Testis (tissue), 3 donors: ENCODE data around the gene ADD3. TPM values are rescaled to one million over a fixed set of nuclear protein-coding genes. Genes with fewer than 3 reads are reported as not detected.
A peak's percentile ranks its signal among the peaks of the same experiment; 100 is the strongest.

Experiments
- DNase-seq: peaks from one replicate; pipeline ENCODE4 v3.0.0-alpha.2; 2019
- H3K27ac ChIP-seq, 2 donors: fragments of 200-600 bp; sonication (generic); one replicate each; pipeline ENCODE4 v1.5.1; 2019
- H3K27me3 ChIP-seq: fragments of 200-600 bp; sonication (generic); one replicate; pipeline ENCODE4 v1.5.1; 2019
- H3K36me3 ChIP-seq: fragments of 200-600 bp; sonication (generic); one replicate; pipeline ENCODE4 v1.5.1; 2017; ENCODE audit warnings: low read depth; ENCODE audit errors: missing control alignments
- H3K4me1 ChIP-seq: fragments of 200-600 bp; sonication (generic); one replicate; pipeline ENCODE4 v1.5.1; 2019
- H3K4me3 ChIP-seq, 2 donors: fragments of 200-600 bp; sonication (generic); one replicate each; pipeline ENCODE4 v1.5.1; 2017 to 2019
- H3K9me3 ChIP-seq: fragments of 200-600 bp; sonication (generic); one replicate; pipeline ENCODE4 v1.5.1; 2017
- POLR2A ChIP-seq: fragments of 450-650 bp; IDR thresholded peaks from one replicate; pipeline ENCODE4 v1.6.1; 2017; ENCODE audit warnings: antibody characterized with exemption, mild to moderate bottlenecking, moderate library complexity
- WGBS, 2 donors: methylation state at CpG; one replicate each; pipeline ENCODE4 v1.1.5; 2018; 5-methylcytosine and 5-hydroxymethylcytosine counted together
- intact Hi-C: fragments of 100-400 bp; cut with DNase I; formaldehyde crosslinking; loops from one replicate; pipeline ENCODE4 v1.15.1; 2023; ENCODE audit warnings: low total_unique reads
- polyA plus RNA-seq: library from polyadenylated mRNA; stranded (reverse); fragments of 350-450 nt; fragmentation: Illumina TruSeq; extraction: RNeasy Lipid Tissue Mini Kit (QIAGEN cat#74804); gene quantifications from one replicate; pipeline ENCODE4 v1.2.3, GENCODE V29; 2014; ENCODE audit warnings: low read depth, low replicate concordance; ENCODE audit not compliant: insufficient read depth
- total RNA-seq, 2 donors: library from RNA; depleted of rRNA; stranded (reverse); fragments of >200 nt; gene quantifications; one replicate each; pipeline ENCODE4 v1.2.3, GENCODE V29; 2016
- TF ChIP-seq, protein P1 (sequence below), 3 experiments: fragments of 450-650 bp in 2 of 3; fragments of 200-600 bp in 1 of 3; sonication (generic) in 1 of 3; IDR thresholded peaks; one replicate each; pipeline ENCODE4 v1.5.1; 2016 to 2019; ENCODE audit warnings: antibody characterized with exemption in 3 of 3, mild to moderate bottlenecking in 2 of 3, moderate library complexity in 1 of 3

ADD3 gene
- total and polyA plus RNA-seq, 3 donors from 2014 or later = 155 to 394 (median 240) TPM

GRCh38 chr10:109971634-109972033, 36.1 kb upstream of the ADD3 start:
- intact Hi-C loops = no loop called here
- Histone ChIP-seq H3K4me1 (peaks cover 38% of the 10 kb centered on the region), H3K27ac (peak overlapping the region in 1 of 2 donors; percentile 3), H3K4me3 (no peak overlapping the region), H3K36me3 (no peaks in the 10 kb centered on the region), H3K27me3 (no peaks in the 10 kb centered on the region), H3K9me3 (no peaks in the 10 kb centered on the region)
- TF ChIP-seq, protein P1, sequence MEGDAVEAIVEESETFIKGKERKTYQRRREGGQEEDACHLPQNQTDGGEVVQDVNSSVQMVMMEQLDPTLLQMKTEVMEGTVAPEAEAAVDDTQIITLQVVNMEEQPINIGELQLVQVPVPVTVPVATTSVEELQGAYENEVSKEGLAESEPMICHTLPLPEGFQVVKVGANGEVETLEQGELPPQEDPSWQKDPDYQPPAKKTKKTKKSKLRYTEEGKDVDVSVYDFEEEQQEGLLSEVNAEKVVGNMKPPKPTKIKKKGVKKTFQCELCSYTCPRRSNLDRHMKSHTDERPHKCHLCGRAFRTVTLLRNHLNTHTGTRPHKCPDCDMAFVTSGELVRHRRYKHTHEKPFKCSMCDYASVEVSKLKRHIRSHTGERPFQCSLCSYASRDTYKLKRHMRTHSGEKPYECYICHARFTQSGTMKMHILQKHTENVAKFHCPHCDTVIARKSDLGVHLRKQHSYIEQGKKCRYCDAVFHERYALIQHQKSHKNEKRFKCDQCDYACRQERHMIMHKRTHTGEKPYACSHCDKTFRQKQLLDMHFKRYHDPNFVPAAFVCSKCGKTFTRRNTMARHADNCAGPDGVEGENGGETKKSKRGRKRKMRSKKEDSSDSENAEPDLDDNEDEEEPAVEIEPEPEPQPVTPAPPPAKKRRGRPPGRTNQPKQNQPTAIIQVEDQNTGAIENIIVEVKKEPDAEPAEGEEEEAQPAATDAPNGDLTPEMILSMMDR (IDR thresholded peaks at IDR 0.05) = no peak
- no peak for TF ChIP-seq POLR2A
- 62 to 69% methylated on average over 3 of the region's 3 CpGs for WGBS, 2 donors
- DNase-seq = no peak

GRCh38 chr10:109972372-109973001, 35.3 kb upstream of the ADD3 start:
- Histone ChIP-seq H3K4me3 (no peak overlapping the region), H3K4me1 (peaks cover 31% of the 10 kb centered on the region), H3K27me3 (no peaks in the 10 kb centered on the region), H3K36me3 (no peaks in the 10 kb centered on the region), H3K27ac (no peak overlapping the region), H3K9me3 (no peaks in the 10 kb centered on the region)
- WGBS, 2 donors = 96% methylated on average over 2 of the region's 2 CpGs
- no peak for DNase-seq
- intact Hi-C loops = no loop called here
- no peak for TF ChIP-seq POLR2A
- TF ChIP-seq, protein P1 (IDR thresholded peaks at IDR 0.05) = no peak

GRCh38 chr10:109973326-109973829, 34.4 kb upstream of the ADD3 start:
- Histone ChIP-seq H3K36me3 (no peaks in the 10 kb centered on the region), H3K9me3 (no peaks in the 10 kb centered on the region), H3K27ac (no peak overlapping the region), H3K4me3 (no peak overlapping the region), H3K4me1 (peaks cover 33% of the 10 kb centered on the region), H3K27me3 (no peaks in the 10 kb centered on the region)
- 76 to 78% methylated on average over 3 of the region's 3 CpGs for WGBS, 2 donors
- DNase-seq = no peak
- intact Hi-C loops = no loop called here
- TF ChIP-seq, protein P1 (IDR thresholded peaks at IDR 0.05) = no peak
- no peak for TF ChIP-seq POLR2A

DNA sequence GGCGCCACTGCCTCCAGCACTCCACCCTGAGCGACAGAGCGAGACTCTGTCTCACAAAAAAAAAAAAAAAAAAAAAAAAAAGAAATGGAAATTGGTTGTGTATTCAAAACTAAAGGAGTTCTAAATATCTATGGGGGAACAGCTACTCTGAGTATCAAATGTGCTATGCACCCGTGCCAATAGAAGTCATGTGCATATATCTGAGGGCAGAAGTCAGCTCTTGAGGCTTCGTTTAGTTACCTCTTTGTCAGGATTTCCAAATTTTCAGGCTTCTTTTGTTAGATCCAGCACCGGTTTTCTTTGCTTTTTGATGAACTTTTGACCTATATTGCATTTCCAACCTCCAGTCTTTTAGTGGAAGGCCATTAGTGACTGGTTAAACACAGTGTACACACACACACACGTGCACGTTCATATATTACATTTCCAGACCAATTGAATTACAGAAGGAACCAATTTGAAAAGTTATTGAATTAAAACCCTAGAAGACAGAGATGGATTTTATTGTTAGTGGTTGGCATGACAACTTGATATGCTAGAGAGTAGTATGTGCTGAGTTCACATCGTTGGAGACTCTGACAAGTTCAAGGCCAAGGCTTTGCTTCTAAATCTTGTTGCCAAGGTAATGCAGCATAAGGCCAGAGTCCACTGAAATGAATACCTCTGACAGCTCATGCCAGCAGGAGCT, 33.1 kb upstream of the ADD3 start:
- no peak for TF ChIP-seq POLR2A
- TF ChIP-seq, protein P1 (IDR thresholded peaks at IDR 0.05) = no peak
- Histone ChIP-seq H3K4me1 (peaks cover 37% of the 10 kb centered on the region), H3K36me3 (no peaks in the 10 kb centered on the region), H3K27me3 (no peaks in the 10 kb centered on the region), H3K27ac (no peak overlapping the region), H3K4me3 (no peak overlapping the region), H3K9me3 (no peaks in the 10 kb centered on the region)
- intact Hi-C loops = no loop called here
- no peak for DNase-seq
- 54 to 58% methylated on average over 8 to 9 of the region's 9 CpGs for WGBS, 2 donors
